Endometrium (tissue), 2 donors: ENCODE data around the gene GGTA1.
"Not testable (repeated sequence)": the region's sequence is repeated elsewhere in the genome, so short reads cannot be mapped to it uniquely, and the experiment has no call there.

Source experiments
- FAIRE-seq: peaks from 2 replicates; lab custom pipeline; 2012; peaks lifted over from hg19 to GRCh38; lab: Jason Lieb, UNC
- donor health status: control.
- donor health status: control.

The GGTA1 gene

DNA sequence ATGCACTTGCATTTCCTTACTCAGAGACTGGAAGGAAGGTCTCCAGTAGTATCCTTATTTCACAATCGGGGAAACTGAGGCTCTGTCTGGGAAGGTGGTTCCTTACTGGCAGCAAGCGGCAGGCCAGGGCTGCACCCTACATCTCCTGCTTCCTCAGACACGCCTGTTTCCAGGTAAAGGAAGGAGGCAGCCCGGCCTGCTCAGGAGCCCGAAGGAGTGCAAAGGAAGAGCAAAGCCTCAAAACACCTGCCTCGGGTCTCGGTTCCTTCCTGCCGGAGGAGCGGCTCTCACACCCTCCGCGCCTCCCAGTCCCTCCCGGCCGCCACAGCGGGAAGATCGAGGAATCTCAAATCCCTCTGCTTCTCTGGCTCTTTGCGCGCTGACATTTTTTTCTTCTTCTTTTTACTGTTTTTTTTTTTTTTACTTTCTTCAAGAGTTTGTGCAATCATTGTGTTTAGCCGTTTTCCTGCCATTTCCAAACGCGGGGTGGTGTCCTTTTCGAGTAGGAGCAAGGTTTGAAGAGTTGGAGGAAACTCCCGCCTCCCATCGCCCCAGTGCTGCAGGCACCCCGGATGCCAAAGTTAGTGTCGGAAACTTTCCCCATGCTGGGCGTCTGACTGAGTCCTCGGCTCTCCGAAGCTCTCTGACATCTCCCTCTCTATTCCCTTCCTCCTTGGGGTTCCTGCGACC is 1.0 kb downstream of the GGTA1 start:
- no peak for FAIRE-seq

DNA sequence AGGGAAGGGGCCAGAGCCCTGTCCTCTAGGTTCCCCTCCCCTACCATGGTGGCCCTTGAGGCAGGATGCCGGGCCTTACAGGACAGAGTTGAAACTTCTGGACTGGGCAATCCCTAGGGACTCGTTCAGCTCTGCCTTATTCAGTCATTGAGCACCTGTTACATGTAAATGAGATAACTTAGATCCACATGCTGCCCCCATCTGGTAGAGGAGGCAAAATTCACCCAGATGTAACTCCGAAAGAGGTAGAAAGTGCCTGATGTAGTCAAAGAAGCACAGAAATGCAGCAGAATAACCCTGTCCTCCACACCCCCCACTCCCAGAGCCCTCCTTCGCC is 1.5 kb downstream of the GGTA1 start:
- no peak for FAIRE-seq

GRCh38 chr9:121495976-121496375 is 3.7 kb downstream of the GGTA1 start:
- FAIRE-seq, result no peak

- no peak for FAIRE-seq
These were observed 5.5 kb downstream of the GGTA1 start for GRCh38 chr9:121494192-121494591.

- no peak for FAIRE-seq
These were observed 8.5 kb downstream of the GGTA1 start for GRCh38 chr9:121491111-121491510.

DNA sequence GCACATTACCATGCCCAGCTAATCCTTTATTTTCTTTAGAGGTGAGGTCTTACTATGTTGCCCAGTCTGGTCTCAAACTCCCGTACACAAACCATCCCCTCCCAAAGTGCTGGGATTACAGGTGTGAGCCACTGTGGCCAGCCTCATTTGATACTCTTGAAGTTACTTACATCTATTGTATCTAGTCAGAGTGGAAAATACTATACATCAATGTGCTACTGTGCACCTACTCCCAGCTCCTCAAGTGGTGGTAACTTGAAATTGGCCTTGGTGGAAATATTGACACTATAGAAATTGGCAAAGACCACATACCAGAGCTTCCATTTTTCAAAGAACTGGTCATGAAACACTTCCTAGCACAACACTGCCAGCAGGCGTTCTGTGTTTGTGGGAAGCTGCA is 10.3 kb downstream of the GGTA1 start:
- FAIRE-seq, result no peak

DNA sequence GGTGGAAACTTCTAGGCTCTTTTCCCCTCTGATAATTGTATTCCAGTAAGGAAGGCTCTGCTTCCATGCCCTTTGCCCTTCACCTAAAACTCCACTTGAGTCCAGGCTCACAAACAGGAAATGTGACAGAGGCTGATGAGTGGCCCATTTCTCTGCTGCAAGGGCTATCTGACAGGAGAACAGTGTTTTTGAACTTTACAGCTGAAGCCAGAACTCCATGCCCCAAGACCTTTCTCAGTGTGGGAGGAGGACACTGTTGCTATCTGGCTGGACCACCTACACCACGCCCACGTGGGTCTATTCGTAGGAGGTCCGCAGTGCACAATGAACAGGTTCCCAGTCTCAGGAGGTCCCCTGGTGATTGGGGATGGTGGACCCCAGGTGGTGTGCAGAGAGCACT is 13.6 kb downstream of the GGTA1 start:
- FAIRE-seq, result no peak

GRCh38 chr9:121485623-121486022 is 14.0 kb downstream of the GGTA1 start:
- no peak for FAIRE-seq

- no peak for FAIRE-seq
These were observed 14.8 kb downstream of the GGTA1 start for GRCh38 chr9:121484651-121485446.

DNA sequence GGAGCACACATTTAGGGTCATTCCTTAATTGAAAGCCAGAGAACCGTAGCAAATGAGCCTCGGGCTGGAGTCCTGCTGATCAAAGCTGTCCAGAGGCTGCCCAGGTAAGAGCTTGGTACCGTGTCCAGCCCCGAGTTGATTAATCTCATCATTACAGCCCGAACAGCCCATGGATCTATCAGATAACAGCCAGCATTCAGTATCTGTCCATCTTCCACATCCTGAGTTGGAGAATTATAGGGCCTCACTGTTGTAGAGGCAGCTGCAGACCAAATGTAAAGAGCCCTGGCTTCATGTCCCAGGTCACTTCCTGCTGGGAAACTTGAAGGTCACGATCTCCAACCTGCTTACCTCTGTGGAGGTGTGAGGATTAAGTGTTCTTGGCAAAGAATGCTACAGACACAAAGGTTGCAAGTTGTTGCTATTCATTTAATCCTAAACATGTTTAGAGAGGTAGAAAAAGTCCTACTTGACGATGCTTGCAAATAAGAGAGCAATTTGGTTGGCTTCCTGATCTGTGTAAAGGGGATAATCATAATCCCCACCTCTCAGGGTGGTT is 16.1 kb downstream of the GGTA1 start:
- no peak for FAIRE-seq

DNA sequence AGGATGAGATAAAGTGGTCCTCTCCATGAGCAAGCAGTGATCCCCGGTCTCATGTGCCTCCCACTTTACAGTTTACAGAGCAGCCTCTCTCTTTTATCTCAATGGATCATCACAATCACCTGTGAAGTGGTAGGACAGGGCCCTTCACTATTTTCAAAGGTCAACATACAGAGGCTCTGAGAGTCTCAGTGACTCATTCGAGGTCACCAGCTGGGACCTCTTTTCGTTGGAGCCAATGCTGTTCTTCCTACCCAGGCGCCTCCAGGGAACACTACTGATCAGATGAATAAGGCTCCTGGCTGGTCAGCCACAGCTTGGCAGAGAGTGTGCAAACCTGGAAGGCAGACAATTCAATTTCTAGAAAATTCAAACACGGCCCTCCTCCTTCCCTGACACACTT is 16.6 kb downstream of the GGTA1 start:
- no peak for FAIRE-seq

- FAIRE-seq, result no peak
These were observed 20.6 kb downstream of the GGTA1 start for GRCh38 chr9:121478816-121479676.

GRCh38 chr9:121476156-121476555 is 23.5 kb downstream of the GGTA1 start:
- no peak for FAIRE-seq

DNA sequence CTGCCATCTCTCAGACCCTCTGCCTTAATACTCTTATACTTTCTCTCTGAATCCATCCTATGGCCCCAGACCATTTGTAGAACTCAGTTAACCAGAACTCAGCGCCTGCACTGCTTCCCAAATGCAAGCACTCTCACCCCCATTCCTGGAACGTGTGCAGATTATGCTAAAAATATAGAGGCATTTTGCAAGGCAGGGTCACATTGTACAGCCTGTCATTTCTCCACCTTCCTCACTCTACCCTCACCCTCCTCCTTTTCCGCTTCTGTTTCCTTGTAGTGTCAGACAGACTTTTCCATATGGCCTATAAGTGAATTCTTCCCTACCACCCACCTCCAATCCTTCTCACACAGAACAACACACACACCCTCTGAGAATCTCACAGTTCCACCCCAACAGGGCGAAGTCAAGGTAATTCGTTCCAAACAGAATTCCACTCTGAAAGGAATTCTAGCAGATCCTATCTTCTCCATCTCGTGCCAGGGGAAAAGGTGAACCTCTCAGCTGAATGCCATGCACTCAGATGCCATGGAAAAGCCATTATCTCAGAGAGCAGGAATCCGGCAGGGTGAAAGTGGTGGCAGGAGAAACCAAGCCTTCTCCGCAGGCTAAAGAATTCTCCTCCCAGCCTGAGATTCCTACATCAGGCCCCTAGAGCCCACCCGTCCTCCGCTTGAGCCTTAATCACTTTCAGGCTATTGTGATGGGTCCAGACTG is 25.3 kb downstream of the GGTA1 start:
- no peak for FAIRE-seq

DNA sequence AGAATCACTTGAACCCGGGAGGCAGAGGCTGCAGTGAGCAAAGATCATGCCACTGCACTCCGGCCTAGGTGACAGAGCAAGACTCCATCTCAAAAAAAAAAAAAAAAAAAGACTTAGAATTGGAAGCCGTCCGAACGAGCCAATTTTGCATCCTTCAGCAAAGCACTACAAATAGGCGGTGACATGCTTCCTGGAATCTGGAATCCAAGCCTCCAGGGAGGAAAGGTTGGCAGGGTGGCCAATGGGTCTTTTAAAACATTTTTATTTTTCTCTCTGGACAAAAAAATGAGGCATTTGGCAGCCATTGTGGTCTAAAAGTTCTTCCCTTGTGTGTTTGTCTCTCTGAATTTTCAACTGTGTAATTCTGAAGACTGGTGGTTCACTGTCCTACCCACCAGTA is 26.4 kb downstream of the GGTA1 start:
- FAIRE-seq, result no peak

DNA sequence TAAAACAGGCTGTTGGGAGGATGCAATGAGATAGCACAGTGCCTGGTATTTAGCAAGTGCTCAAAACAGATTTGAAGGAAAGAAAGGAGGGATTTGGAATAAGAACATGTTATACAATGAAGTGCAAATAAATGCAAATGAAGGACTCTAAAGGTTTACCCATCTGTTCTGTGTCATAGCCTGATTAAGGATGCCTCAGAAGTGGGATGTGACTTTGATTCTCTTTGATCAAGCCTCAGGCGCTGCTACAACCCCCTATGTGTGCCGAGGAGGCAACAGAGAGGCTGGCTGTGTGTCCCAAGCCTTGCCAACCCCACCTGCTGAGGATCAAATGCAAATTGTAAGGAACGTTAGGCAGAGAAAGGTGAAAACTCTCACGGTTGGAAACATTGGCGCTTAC is 27.2 kb downstream of the GGTA1 start:
- FAIRE-seq, result no peak

DNA sequence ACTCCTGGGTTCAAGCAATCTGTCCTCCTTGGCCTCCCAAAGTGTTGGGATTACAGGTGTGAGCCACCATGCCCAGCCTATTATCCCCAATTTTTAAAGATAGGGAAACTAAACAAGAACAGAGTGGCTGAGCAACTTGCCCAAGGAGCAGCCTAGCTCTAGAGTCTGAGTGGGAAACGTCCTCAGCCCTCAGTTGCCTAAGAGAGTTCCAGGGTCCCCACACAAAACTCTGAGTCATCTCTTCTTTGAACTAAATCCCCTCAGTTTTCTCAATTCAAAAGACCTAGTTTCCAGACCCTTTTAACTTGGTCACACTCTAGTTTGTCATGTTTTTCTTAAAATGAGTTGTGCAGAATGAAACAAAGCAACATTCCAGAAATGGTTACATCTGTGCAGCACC is 33.5 kb downstream of the GGTA1 start:
- FAIRE-seq, result no peak

GRCh38 chr9:121464968-121465367 is 34.7 kb downstream of the GGTA1 start:
- FAIRE-seq, result no peak

GRCh38 chr9:121463026-121463807 is 36.4 kb downstream of the GGTA1 start:
- FAIRE-seq, result no peak

DNA sequence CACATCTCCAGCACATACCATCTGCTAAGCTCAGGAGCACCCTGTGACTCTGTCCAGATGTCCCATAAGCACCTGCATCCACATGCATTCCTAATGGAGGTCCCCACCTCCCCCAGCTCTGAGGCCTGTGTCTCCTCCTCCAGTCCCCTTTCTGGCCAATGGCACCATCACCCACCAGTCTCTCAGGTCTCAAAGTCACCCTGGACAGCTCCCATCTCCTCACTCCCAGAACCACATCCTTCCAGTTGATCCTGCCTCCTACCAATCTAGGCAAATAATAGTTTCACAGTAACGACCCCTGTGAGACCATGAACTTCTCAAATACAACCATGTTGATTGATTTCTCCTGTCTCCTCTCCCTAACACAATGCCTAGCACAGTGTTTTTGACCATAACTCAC is 40.1 kb downstream of the GGTA1 start:
- no peak for FAIRE-seq

GRCh38 chr9:121458449-121458848 is 41.2 kb downstream of the GGTA1 start:
- not testable (repeated sequence) for FAIRE-seq
